T-helper 1 cell (primary cell): ENCODE results near the gene WSCD1.

Source experiments
- DNase-seq, 5 donors: peaks; one replicate each; pipeline ENCODE4 v3.0.0-alpha.2; 2012 to 2020

WSCD1 gene

DNA sequence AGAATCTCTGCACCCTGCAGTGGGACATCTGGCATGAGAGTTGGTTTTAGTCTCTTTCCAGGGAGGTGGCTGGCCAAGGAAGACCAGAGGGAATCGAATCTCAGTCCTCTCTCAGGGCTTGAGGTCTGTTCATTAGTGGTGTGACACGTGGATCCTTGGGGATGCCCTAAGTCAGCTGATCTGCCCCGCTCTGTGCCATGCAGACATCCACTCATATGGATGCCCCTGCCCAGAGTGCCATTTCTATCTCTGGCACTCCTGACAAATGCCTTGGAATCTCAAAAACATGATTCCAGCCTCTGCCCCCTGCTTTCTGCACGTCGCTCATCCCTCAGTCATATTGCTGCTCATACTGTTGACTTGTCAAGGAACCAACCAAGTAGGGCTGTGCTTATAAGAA, 38.8 kb downstream of the WSCD1 start:
- DNase-seq, result no peak

- no peak for DNase-seq
Observed at GRCh38 chr17:6109536-6109935, 39.4 kb downstream of the WSCD1 start.

DNA sequence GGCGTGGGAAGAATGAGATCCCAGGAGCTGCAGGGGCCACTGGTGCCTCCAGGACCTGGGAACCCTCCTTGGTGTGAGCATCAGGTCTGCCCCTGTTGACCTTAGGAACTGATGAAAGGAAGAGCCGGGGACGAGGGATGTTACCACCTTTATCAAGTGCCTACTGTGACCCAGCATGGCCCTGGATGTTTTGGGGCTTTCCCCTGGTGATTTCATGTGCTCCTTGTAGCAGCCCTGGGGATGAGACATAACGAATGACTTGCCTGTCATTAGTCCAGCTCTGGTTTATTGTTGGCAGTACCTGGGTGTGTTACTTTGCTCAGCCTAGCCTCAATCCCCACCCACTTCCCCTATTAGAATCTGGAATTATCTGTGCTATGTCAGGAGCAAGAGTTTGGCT, 39.9 kb downstream of the WSCD1 start:
- DNase-seq, result no peak

DNA sequence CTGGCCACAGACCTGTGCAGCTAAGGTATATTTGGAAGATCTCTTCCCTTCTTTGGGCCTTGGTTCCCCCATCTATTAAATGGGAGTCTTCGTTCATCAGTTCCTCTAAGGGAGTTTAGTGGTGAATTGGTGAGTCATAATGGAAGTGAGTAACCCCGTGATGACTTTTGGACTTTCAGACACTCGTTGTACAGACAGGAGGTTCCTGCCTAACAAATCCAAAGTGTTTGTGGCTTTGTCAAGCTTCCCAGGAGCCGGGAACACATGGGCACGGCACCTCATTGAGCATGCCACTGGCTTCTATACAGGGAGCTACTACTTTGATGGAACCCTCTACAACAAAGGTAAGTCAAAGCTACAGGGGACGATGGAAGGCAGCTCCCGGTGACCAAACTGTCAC, 40.4 kb downstream of the WSCD1 start:
- no peak for DNase-seq

- DNase-seq, result no peak
Observed at GRCh38 chr17:6120351-6120750, 50.2 kb downstream of the WSCD1 start.

DNA sequence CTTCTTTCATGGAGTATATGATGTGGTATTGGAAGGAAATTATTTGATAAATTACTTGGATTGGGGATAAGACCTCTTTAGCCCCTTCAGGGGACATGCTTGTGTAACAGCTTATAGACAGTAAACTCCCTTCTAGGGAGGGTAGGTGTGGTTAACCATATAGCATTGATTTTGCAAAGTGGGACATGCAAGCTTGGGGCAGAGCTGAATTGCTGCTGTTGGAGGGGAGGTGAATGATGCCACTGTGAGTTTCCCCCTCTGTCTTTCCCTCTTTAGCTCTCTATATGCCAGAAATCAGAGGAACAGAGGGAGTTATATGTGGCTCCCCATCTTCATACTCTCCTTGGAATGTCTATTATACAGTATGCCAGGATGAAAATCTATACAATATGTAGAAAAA, 54.7 kb downstream of the WSCD1 start:
- no peak for DNase-seq

- no peak for DNase-seq
Observed at GRCh38 chr17:6126768-6127167, 56.6 kb downstream of the WSCD1 start.

DNA sequence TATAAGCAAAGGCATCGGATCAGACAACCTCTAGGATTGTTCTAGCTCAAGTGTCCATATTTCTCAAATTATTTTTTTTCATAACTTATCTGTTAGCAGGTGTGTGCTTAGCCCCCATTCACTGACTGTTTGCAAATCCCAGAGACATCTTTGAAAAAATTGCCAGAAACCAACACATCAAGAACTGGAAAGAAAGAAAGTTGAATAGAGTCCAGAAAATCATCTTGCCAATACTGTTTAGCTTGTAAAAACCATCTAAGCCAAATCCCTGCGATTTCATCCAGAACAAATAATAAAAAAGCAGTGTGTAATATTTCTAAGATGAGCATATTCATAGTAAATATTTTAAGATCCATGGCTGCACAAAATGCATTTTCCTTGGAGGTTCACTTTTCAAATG, 64.5 kb downstream of the WSCD1 start:
- DNase-seq, result no peak

- no peak for DNase-seq
Observed at GRCh38 chr17:6135236-6135635, 65.1 kb downstream of the WSCD1 start.

GRCh38 chr17:6135996-6136395, 65.8 kb downstream of the WSCD1 start:
- no peak for DNase-seq

GRCh38 chr17:6137716-6138502, 67.7 kb downstream of the WSCD1 start:
- DNase-seq, result no peak

GRCh38 chr17:6138761-6139446, 68.7 kb downstream of the WSCD1 start:
- DNase-seq, result no peak

GRCh38 chr17:6139447-6139832, 69.3 kb downstream of the WSCD1 start:
- DNase-seq, result no peak

GRCh38 chr17:6140188-6140587, 70.0 kb downstream of the WSCD1 start:
- DNase-seq, result no peak

DNA sequence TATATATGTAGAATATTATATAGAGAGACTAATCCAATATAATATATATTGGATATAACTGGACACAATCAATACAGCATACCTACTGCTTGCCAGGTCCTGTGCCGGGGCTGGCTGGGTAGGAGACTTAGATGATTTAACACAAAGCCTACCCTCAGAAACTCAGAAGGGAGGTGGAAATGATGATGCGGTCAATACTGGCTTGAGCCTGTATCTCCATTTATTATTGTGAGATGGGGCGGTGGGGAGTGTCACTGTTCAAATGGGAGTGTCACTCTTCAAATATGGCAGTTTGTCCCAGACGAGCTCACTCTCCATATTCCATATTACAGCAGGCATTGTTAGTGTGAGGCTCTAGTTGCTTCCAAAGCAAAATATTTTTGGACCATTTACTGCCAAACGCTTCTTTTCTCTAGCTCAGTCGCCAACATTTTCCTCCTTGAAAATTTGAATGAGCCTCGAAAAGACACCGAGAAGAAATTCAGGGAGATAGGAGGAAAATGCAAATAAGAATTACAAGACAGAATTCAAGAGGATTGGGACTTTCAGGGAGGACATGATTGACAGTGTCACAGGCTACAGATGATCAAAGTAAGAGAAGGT, 70.7 kb downstream of the WSCD1 start:
- no peak for DNase-seq

- DNase-seq, result no peak
Observed at GRCh38 chr17:6142701-6143100, 72.5 kb downstream of the WSCD1 start.

DNA sequence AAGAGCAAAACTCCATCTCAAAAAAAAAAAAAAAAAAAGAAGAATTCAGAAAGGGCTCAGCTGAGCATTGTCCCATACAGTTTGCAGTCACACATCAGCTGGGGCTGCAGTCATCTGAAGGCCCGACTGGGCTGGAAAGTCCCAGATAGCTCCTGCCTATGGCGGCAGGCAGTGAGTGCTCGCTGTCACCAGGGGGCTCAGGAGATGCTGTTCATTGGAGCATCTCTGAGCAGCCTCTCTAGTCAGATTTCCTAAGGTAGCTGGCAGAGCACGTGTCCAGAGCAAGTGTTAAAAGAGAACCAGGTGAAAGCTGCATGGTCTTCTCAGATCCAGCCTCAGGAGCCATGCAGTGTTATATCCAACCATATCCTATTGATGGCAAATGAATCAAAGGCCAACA, 75.8 kb downstream of the WSCD1 start:
- DNase-seq, result no peak

DNA sequence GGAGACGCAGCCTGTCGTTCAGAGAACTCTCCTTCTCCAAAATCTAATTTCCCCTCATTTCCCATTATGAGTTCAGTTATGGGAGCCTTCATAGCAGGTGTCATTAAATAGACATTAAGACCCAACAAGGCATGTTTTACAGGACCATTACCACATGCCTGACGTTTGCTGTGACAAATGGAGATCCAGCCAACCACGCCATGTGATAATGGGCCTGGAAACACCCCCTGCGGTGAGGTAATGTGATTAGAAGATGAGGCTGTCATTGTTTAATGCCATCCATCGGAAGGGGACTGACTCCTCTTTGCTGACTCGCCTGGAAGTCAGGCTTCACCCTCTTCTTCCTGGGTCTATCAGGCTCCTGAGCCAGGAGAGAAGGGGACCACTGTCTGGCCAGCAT, 76.9 kb downstream of the WSCD1 start:
- DNase-seq, result no peak

- DNase-seq, result no peak
Observed at GRCh38 chr17:6153375-6153774, 83.2 kb downstream of the WSCD1 start.

GRCh38 chr17:6157716-6158115, 87.5 kb downstream of the WSCD1 start:
- DNase-seq, result no peak

DNA sequence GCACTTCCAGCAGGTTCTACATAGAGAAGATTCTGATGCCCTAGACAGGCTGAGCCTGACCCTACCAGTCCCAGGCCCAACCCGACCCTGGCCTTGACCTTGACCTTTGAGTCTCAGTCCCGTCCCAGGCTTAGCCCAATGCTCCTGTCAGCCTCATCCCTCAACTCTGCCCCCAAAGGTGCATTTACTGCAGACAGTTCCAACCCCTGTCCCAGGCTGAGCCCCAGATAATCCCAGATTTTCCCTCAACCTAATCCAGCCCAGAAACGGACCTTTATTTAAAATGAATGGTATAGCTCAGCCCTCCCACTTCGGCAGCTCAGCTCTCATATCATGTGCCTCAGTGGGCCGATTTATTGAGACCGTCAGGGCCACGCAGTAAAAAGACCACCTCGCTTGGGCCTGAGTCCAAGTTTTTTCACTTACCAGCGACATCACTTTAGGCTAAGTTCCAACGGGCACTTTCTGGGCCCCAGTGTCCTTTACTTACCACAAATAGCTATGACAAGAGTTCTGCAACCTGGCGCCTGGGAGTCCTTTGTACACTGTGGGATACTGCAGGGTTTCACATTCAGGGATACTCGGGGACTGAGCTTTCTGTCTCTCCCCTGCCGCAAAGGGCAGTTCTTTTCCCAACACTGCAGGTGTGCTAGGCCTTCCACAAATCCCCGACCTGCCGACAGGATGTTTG, 89.5 kb downstream of the WSCD1 start:
- DNase-seq, result no peak

DNA sequence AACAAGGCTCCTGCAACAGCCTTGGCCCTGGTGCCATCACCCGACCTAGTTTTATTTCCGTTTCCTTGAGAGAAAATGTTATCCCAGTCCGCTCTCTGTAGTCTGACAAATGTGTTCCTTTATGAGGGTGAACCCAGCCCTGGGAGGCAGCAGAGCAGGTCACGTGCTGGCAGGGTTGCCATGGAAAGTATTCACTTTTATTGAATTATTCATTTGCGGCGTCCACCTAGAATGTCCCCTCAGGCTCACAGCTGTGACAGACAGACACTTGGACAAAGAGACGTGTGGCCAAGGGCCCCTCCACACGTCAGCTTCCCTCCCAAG, 90.0 kb downstream of the WSCD1 start:
- DNase-seq, result no peak

GRCh38 chr17:6160911-6161855, 91.0 kb downstream of the WSCD1 start:
- no peak for DNase-seq
